HG03439 (cell line): ENCODE measurements around the gene PRR30.
A peak's percentile ranks its signal among the peaks of the same experiment; 100 is the strongest.

Experiments used
- ATAC-seq: cut with Tn5 transposase; IDR thresholded peaks from one replicate; pipeline ENCODE4 v1.9.1; 2021; ENCODE audit warnings: mild to moderate bottlenecking, moderate library complexity; ENCODE audit not compliant: unreplicated experiment

PRR30 gene

GRCh38 chr2:27155069-27155520, 15.9 kb upstream of the PRR30 start:
- ATAC-seq, result no peak

DNA sequence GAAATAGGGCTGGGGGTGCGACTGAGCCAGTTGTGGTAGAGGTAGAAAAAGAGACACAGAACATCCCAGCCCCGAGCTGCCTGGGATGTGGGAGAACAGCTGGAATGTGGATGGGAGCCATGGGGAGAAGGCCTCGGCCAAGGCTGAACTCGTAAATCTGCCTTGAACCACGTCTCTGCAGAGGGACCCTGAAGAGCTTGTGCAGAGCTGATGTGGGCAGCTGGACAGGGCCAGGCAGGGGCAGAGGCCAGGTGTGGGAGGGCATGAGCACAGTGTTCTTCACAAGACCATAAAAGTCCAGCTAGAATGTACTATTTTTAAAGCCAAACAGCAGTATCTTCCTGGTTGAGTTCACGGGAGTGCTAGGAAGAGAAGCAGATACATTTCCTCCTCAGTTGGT, 15.3 kb upstream of the PRR30 start:
- ATAC-seq, result no peak

DNA sequence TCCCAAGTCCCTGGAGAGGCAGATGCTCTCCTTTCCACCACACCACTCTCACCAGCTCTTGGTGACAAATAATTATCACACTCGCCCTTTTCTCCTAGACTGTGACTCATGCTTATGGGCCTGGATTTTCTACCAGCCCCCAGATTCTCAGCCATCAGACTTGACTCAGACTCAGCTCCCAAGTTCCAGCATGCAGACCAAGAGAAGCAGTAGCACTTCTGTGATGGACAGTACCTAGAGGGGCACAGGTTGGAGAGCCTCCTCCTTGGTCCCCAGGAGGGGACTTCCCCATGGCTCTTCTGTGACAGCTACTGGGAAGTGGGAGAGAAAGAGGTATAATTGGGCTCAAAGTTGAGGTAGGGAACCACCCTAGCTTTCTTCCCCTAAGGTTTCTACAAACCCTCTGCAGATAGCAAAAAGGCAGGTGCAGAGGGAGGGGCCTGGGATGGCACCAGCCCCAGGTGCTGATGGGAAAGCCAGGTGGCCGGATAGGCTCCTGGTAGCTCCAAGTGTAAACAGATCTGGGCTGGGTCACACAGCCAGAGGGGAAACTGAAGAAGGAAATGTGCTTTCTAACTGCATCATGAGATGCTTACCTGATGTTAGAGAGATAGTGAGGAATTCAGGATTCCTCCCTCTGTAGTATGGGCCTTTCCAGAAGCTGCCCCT, 13.7 kb upstream of the PRR30 start:
- no peak for ATAC-seq

DNA sequence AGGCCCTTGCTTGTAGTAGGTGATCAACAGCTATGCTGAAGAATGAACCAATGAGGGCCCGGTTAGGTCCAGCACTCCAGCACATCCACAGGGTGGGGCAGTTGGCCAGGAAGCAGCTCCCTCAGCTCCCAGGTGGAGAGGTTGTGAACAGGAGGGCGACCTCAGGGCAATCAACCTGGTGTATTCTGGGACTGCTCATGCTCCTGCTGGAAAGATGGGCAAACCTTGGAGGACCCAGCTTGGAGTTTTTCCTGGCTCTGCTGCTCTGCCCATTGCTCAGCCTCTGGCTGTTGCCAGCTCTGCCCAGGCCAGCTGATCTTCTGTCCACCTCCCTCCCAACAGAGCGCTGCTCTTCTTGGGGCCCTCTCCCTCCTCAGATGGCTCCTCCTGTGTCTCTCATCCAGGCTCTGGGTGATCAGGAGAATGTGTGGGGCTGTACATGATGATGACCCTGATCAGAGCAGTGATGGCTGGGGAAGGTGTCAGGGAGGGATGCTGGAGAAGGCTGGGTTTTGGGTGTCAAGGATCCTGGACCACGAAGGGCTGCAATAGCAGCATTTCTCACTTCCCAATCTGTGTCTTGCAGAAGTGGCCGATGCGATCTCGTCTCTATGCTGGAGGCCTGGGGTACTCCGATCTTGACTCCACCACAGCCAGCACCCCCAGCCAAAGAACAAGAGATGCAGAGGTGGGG, 13.0 kb upstream of the PRR30 start:
- no peak for ATAC-seq

DNA sequence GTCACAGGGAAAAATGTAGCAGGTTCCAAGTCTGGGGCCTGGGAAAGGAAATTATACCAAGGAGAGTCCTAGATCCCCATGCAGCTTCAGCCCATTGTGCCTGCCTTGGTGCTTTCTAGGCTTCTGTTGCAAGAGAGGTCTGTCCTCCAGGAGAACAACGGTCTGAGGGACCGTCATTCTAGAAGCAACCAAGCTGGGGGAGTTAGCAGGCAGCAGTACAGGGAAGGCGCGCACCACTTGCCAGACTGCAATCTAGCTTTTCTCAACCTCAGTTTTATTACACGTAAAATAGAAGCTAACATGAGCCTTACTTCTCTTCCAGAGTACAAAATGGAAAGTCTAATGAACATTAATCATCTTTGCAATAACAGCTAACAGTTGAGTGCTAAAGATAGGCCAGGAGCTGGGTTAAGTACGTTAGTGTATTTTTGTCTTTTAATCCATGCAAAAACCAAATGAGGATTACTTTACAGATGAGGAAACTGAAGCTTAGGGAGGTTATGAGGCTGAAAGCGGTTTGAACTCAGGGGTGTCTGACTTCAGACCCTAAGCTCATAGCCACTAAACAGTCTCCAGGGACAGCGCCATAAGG, 11.5 kb upstream of the PRR30 start:
- ATAC-seq, result no peak

GRCh38 chr2:27149570-27150405, 10.6 kb upstream of the PRR30 start:
- no peak for ATAC-seq

DNA sequence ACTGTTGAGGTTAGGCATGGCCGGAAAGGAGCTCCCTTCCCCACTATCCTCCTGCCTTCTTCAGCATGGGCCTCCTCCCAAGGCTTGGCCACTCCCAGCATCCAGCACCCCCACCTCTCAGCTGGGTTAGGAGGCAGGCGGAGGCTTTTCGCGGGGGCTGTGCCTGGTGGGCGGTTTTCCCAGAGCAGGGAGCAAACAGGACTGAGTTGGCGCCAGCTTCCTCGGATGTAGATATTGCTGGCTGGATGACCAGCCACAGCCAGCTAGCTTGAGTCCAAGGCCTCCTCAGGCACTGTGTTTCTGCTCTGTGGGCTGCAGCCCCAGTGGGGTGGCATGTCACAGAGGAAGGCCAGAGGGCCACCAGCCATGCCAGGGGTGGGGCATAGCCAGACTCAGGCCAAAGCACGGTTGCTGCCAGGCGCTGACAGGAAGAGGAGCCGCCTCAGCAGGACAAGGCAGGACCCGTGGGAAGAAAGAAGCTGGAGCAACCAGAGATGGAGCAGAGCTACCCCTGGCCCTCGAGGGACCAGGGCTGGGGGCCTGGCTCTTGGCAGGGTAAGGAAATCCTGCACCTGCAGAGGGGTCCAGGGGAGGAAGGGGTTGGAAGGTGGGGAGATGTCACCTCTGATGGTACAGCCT, 9.7 kb upstream of the PRR30 start, which contains the start of gene TCF23:
Gene TCF23 (plus strand): TSS at position 204 of the 639 bp plus-strand sequence. CDS start 130 bp downstream, at position 334.
- ATAC-seq, result no peak

GRCh38 chr2:27147935-27148334, 8.7 kb upstream of the PRR30 start:
- no peak for ATAC-seq

- no peak for ATAC-seq
These were observed 6.5 kb upstream of the PRR30 start for GRCh38 chr2:27145682-27146081.

GRCh38 chr2:27143285-27143684, 4.1 kb upstream of the PRR30 start:
- ATAC-seq, result no peak

DNA sequence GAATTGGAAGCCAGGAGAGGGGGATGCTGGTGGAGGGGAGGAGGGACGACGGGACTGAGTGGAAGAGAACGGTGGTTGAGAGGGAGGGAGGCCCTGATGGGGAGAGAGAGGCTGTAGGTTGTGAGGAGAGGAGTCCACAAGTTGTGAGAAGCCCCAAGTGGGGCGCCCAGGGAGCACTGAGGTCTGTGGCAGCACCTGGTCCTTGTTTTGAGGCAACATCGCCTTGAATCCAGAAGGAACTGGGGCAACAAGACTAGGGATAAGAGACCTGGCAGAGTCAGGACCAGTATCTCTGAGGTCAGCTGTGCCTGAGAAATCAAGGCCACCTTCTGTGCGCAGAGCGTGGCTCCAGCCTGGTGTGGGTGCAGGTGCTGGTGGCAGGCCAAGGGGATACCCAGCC, 1.1 kb downstream of the PRR30 start:
- no peak for ATAC-seq

- no peak for ATAC-seq
These were observed 1.8 kb downstream of the PRR30 start for GRCh38 chr2:27137322-27137935.

GRCh38 chr2:27136751-27137150, 2.5 kb downstream of the PRR30 start:
- no peak for ATAC-seq

- no peak for ATAC-seq
These were observed 3.7 kb downstream of the PRR30 start for GRCh38 chr2:27135478-27135955.

- no peak for ATAC-seq
These were observed 4.3 kb downstream of the PRR30 start for GRCh38 chr2:27134781-27135477.

DNA sequence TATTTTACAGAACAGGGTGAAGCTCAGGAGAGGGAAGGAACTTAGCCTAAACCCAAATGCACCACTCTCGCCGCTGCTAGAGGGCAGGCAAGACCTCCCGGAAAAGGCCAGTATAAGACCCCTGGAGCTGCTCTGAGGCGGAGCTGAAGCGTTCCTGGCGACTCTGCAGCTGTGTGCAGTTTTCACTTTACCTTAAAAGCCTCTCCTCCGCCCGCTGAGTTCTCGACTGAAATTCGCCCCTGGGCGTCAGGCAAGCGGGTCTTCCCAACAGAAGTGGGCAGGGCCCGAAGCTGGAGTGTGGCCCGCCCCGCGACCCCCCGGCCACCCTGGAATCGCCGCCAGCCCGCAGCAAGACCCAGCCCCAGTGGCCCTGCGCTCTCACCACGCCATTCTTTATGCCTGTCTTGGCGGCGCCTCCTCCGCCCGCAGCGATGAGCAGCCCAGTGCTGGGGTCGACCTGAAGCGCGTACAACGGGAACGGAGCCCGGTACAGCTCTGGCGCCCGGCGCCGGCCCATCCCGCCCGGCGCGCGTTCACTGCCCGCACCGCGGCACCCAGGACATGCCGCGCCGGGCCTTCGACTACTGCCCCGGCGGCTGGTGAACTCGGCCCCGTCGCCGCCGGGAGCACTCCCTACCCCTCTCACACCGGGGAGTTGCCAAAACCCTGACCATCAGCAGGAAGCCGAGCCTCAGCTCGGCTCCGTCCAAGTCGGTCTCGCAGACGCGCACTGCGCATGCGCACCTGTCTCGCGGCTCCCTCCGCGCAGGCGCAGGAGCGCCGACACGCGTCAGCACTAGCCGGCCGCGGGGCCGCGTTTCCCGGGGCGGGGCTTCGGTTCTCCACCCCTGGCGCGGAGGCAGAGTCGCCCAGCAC, 5.1 kb downstream of the PRR30 start, which contains the start of gene PREB:
Gene PREB (minus strand): TSS at position 732 of the 876 bp plus-strand sequence. CDS start 215 bp downstream, at position 517.
- peak; percentile 84 for ATAC-seq

- no peak for ATAC-seq
These were observed 5.9 kb downstream of the PRR30 start for GRCh38 chr2:27133195-27133875.

GRCh38 chr2:27131429-27131828, 7.8 kb downstream of the PRR30 start:
- no peak for ATAC-seq
